ENCODE data around the gene PRKCA.

- TF ChIP-seq, protein P1, sequence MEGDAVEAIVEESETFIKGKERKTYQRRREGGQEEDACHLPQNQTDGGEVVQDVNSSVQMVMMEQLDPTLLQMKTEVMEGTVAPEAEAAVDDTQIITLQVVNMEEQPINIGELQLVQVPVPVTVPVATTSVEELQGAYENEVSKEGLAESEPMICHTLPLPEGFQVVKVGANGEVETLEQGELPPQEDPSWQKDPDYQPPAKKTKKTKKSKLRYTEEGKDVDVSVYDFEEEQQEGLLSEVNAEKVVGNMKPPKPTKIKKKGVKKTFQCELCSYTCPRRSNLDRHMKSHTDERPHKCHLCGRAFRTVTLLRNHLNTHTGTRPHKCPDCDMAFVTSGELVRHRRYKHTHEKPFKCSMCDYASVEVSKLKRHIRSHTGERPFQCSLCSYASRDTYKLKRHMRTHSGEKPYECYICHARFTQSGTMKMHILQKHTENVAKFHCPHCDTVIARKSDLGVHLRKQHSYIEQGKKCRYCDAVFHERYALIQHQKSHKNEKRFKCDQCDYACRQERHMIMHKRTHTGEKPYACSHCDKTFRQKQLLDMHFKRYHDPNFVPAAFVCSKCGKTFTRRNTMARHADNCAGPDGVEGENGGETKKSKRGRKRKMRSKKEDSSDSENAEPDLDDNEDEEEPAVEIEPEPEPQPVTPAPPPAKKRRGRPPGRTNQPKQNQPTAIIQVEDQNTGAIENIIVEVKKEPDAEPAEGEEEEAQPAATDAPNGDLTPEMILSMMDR (IDR thresholded peaks at IDR 0.05), result no peak
- no peak for TF ChIP-seq POLR2A (IDR thresholded peaks at IDR 0.05)
Observed at GRCh38 chr17:66767154-66767933, 464.9 kb downstream of the PRKCA start.
